Pancreas (tissue), 10 donors: ENCODE measurements around the gene EPHB3. TPM values are rescaled to one million over a fixed set of nuclear protein-coding genes. Genes with fewer than 3 reads are reported as not detected.

Source experiments
- ATAC-seq, 4 donors: fragments of 200-7000 bp; cut with Tn5 transposase; one replicate each; pipeline versions ENCODE4 v1.8.0 to v1.9.1; 2020; ENCODE audit warnings: mild to moderate bottlenecking in 4 of 4, moderate library complexity in 4 of 4
- DNase-seq, 6 donors: peaks; one replicate each; pipeline ENCODE4 v3.0.0-alpha.2; 2020
- FAIRE-seq: peaks from 2 replicates; lab custom pipeline; 2012; peaks lifted over from hg19 to GRCh38; lab: Jason Lieb, UNC
- H3K27ac ChIP-seq, 4 donors: fragments of 200-600 bp; sonication (generic); 1 replicate in 3 of 4; 2 replicates in 1 of 4; pipeline versions ENCODE4 v1.5.0 to v1.8.0; 2020
- H3K27me3 ChIP-seq, 4 donors: fragments of 200-600 bp; one replicate each; pipeline ENCODE4 v1.8.0; 2021
- H3K36me3 ChIP-seq, 3 donors: fragments of 200-600 bp; sonication (generic) in 1 of 3; one replicate each; pipeline versions ENCODE4 v1.5.0 to v1.8.0; 2020 to 2021
- H3K4me1 ChIP-seq, 3 donors: fragments of 200-600 bp; one replicate each; pipeline ENCODE4 v1.8.0; 2021
- H3K4me3 ChIP-seq, 4 donors: fragments of 200-600 bp; sonication (generic) in 2 of 4; one replicate each; pipeline versions ENCODE4 v1.5.0 to v1.8.0; 2020 to 2021
- H3K9me3 ChIP-seq, 4 donors: fragments of 200-600 bp; one replicate each; pipeline ENCODE4 v1.8.0; 2021
- CTCF ChIP-seq, 4 donors: fragments of 200-600 bp; sonication (generic) in 3 of 4; IDR thresholded peaks; one replicate each; pipeline versions ENCODE4 v1.5.0 to v1.8.0; 2021; ENCODE audit warnings: antibody characterized with exemption in 4 of 4
- WGBS, 2 donors: extraction: QIAGEN DNeasy Blood & Tissue Kit; methylation state at CpG; one replicate each; pipeline ENCODE4 v1.1.7; 2013; 5-methylcytosine and 5-hydroxymethylcytosine counted together
- intact Hi-C, 3 donors: fragments of 100-400 bp; cut with DNase I; formaldehyde crosslinking; loops; one replicate each; pipeline versions ENCODE4 v1.11.1 to v1.14.2; 2022
- polyA plus RNA-seq, 2 donors: library from polyadenylated mRNA; stranded (reverse); fragments of 200-250 nt; gene quantifications; one replicate each; pipeline ENCODE4 v1.2.3, GENCODE V29; 2013
- total RNA-seq, 6 donors: library from RNA; stranded (reverse); fragmentation: NEBNext Ultra II Directional in 4 of 6; extraction: Animal tissue kit (Norgen Biotek cat#: 25700) in 4 of 6; gene quantifications; one replicate each; pipeline versions ENCODE4 v1.2.1 to v1.2.4, GENCODE V29; 2021 to 2023
- donor health status: healthy with polysubstance abuse.
- donor health status: DM: no; HTN: no; CAD: no; lungs with moderate emphysema.
- donor health status: DM: no; HTN: no; CAD: no.
- donor health status: control.
- donor health status: control.
- donor health status: Bipolar disorder and iron deficiency.
- donor health status: DM: yes; HTN: yes; CAD: no.
- donor health status: DM: no; HTN: no; CAD: no.
- donor health status: DM: no; HTN: no; CAD: no.
- donor health status: DM: yes; HTN: yes; CAD: no.

The EPHB3 gene
- total and polyA plus RNA-seq, 8 donors, result 5.8 to 17.3 (median 12.5) TPM

DNA sequence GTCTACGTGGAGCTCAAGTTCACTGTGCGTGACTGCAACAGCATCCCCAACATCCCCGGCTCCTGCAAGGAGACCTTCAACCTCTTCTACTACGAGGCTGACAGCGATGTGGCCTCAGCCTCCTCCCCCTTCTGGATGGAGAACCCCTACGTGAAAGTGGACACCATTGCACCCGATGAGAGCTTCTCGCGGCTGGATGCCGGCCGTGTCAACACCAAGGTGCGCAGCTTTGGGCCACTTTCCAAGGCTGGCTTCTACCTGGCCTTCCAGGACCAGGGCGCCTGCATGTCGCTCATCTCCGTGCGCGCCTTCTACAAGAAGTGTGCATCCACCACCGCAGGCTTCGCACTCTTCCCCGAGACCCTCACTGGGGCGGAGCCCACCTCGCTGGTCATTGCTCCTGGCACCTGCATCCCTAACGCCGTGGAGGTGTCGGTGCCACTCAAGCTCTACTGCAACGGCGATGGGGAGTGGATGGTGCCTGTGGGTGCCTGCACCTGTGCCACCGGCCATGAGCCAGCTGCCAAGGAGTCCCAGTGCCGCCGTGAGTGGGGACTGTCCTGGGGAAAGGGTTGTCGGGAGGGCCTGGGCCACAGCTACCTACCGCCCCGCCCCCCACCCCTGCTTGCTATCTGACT lies 11.2 kb downstream of the EPHB3 start:
- H3K36me3 ChIP-seq, result peaks cover 0 to 41% (median 14%) of the 10 kb centered on the region in 3 donors
- H3K9me3 ChIP-seq, result no peaks in the 10 kb centered on the region
- intact Hi-C loops, result no loop called here
- TF ChIP-seq CTCF (IDR thresholded peaks at IDR 0.05), result no peak
- H3K27ac ChIP-seq, result no peak overlapping the region
- no peak overlapping the region for H3K4me3 ChIP-seq
- DNase-seq (peak in 1 of 6 donors; percentile 72), ATAC-seq (no peak), FAIRE-seq (no peak)
- no peaks in the 10 kb centered on the region for H3K27me3 ChIP-seq
- peaks cover 0 to 7% (median 7%) of the 10 kb centered on the region in 3 donors for H3K4me1 ChIP-seq
- WGBS, 2 donors, result 80 to 83% methylated on average over 33 of the region's 33 CpGs

GRCh38 chr3:184574515-184575417 lies 13.2 kb downstream of the EPHB3 start:
- no peak for TF ChIP-seq CTCF (IDR thresholded peaks at IDR 0.05)
- no peak overlapping the region for H3K27ac ChIP-seq
- DNase-seq, result peak in 1 of 6 donors; percentile 61
- H3K27me3 ChIP-seq, result no peaks in the 10 kb centered on the region
- H3K4me3 ChIP-seq, result no peak overlapping the region
- intact Hi-C loops, result no loop called here
- no peaks in the 10 kb centered on the region for H3K9me3 ChIP-seq
- 84% methylated on average over 15 of the region's 15 CpGs for WGBS, 2 donors
- peaks cover 0 to 55% (median 14%) of the 10 kb centered on the region in 3 donors for H3K36me3 ChIP-seq
- no peak for FAIRE-seq
- H3K4me1 ChIP-seq, result peaks cover 0 to 2% (median 0%) of the 10 kb centered on the region in 3 donors
- no peak for ATAC-seq

GRCh38 chr3:184575701-184576100 lies 14.1 kb downstream of the EPHB3 start:
- peaks cover 0 to 64% (median 14%) of the 10 kb centered on the region in 3 donors for H3K36me3 ChIP-seq
- no peak for TF ChIP-seq CTCF (IDR thresholded peaks at IDR 0.05)
- no peaks in the 10 kb centered on the region for H3K27me3 ChIP-seq
- no peak for FAIRE-seq
- no peaks in the 10 kb centered on the region for H3K4me1 ChIP-seq
- H3K4me3 ChIP-seq, result no peak overlapping the region
- WGBS, 2 donors, result 93 to 95% methylated on average over 9 of the region's 9 CpGs
- peak in 1 of 6 donors; percentile 67 for DNase-seq
- intact Hi-C loops, result no loop called here
- ATAC-seq, result no peak
- no peaks in the 10 kb centered on the region for H3K9me3 ChIP-seq
- no peak overlapping the region for H3K27ac ChIP-seq

DNA sequence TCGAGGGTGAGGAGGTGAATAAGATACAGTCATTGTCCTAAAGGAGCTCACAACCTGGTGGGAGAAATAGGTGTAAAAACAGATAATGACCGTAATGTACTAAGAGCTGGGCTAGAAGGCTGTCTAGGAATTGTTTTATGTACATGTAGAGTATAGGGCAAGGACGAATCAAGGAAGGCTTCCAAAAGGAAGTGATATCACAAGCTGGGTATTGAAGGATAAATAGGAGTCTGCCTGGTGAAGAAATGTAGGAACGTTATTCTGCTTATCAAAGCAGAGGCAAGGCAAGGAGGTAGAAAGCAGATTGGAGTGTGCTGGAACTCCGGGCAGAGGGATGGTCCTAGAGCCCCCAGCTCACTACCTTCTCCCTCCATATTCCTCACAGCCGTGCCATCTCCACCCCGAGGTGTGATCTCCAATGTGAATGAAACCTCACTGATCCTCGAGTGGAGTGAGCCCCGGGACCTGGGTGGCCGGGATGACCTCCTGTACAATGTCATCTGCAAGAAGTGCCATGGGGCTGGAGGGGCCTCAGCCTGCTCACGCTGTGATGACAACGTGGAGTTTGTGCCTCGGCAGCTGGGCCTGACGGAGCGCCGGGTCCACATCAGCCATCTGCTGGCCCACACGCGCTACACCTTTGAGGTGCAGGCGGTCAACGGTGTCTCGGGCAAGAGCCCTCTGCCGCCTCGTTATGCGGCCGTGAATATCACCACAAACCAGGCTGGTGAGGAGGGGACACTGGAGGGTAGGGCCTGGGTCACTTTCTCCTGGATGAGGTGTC lies 15.1 kb downstream of the EPHB3 start:
- no peak overlapping the region for H3K4me3 ChIP-seq
- intact Hi-C loops, result no loop called here
- no peaks in the 10 kb centered on the region for H3K4me1 ChIP-seq
- H3K27me3 ChIP-seq, result no peaks in the 10 kb centered on the region
- 88 to 90% methylated on average over 25 of the region's 25 CpGs for WGBS, 2 donors
- DNase-seq (peak in 2 of 6 donors; percentile 18 to 67), FAIRE-seq (no peak), ATAC-seq (no peak)
- no peak for TF ChIP-seq CTCF (IDR thresholded peaks at IDR 0.05)
- no peaks in the 10 kb centered on the region for H3K9me3 ChIP-seq
- no peak overlapping the region for H3K27ac ChIP-seq
- peaks cover 0 to 74% (median 14%) of the 10 kb centered on the region in 3 donors for H3K36me3 ChIP-seq
